Gastroesophageal sphincter (tissue), 4 donors: Measurements from ENCODE around the gene GTF2A1. TPM values are rescaled to one million over a fixed set of nuclear protein-coding genes. Genes with fewer than 3 reads are reported as not detected.
A peak's percentile ranks its signal among the peaks of the same experiment; 100 is the strongest.

ENCODE experiments used
- ATAC-seq: fragments of 150-250 bp; one replicate; pipeline ENCODE4 v1.9.1; 2016; ENCODE audit warnings: mild to moderate bottlenecking, moderate library complexity
- H3K27ac ChIP-seq, 4 donors: fragments of 200-600 bp; sonication (generic) in 3 of 4; 1 replicate in 3 of 4; 2 replicates in 1 of 4; pipeline ENCODE4 v1.5.1; 2016 to 2019
- H3K27me3 ChIP-seq: fragments of 200-600 bp; sonication (generic); one replicate; pipeline ENCODE4 v1.5.1; 2019
- H3K36me3 ChIP-seq, 2 donors: fragments of 200-600 bp; sonication (generic); one replicate each; pipeline ENCODE4 v1.5.1; 2019; ENCODE audit warnings: control low read depth in 1 of 2
- H3K4me1 ChIP-seq, 3 donors: fragments of 200-600 bp; sonication (generic); 1 replicate in 2 of 3; 2 replicates in 1 of 3; pipeline ENCODE4 v1.5.1; 2016 to 2019; ENCODE audit warnings: control low read depth in 2 of 3
- H3K4me3 ChIP-seq, 2 donors: fragments of 200-600 bp; sonication (generic); one replicate each; pipeline ENCODE4 v1.5.1; 2019; ENCODE audit warnings: mild to moderate bottlenecking in 1 of 2, moderate library complexity in 1 of 2
- H3K9me3 ChIP-seq, 3 donors: fragments of 200-600 bp; sonication (generic); one replicate each; pipeline ENCODE4 v1.5.1; 2017 to 2019; ENCODE audit warnings: control low read depth in 2 of 3
- EP300 ChIP-seq: sonication (generic); formaldehyde crosslinking; IDR thresholded peaks from one replicate; pipeline ENCODE4 v1.6.1; 2017; ENCODE audit warnings: antibody characterized with exemption, mild to moderate bottlenecking
- POLR2A ChIP-seq, 2 donors: fragments of 450-650 bp; IDR thresholded peaks; one replicate each; pipeline ENCODE4 v1.6.1; 2017; ENCODE audit warnings: antibody characterized with exemption in 2 of 2, mild to moderate bottlenecking in 2 of 2, moderate library complexity in 1 of 2
- POLR2AphosphoS5 ChIP-seq: sonication (generic); formaldehyde crosslinking; IDR thresholded peaks from one replicate; pipeline ENCODE4 v1.6.1; 2017; ENCODE audit warnings: antibody characterized with exemption
- WGBS, 2 donors: methylation state at CpG; one replicate each; pipeline ENCODE4 v1.1.5; 2018; ENCODE audit warnings: low coverage in 1 of 2; 5-methylcytosine and 5-hydroxymethylcytosine counted together
- total RNA-seq, 4 donors: library from RNA; depleted of rRNA; stranded (reverse); fragments of >200 nt; gene quantifications; one replicate each; pipeline ENCODE4 v1.1.0, GENCODE V29; 2016
- TF ChIP-seq, protein P1 (sequence below), 4 experiments: fragments of 200-600 bp in 2 of 4; fragments of 450-650 bp in 2 of 4; sonication (generic) in 1 of 4; IDR thresholded peaks; one replicate each; pipeline ENCODE4 v1.5.1; 2017 to 2019; ENCODE audit warnings: antibody characterized with exemption in 4 of 4, mild to moderate bottlenecking in 2 of 4, moderate library complexity in 2 of 4

GTF2A1 gene
- total RNA-seq, 4 donors from 2014 or later = 28.0 to 40.0 (median 30.5) TPM

DNA sequence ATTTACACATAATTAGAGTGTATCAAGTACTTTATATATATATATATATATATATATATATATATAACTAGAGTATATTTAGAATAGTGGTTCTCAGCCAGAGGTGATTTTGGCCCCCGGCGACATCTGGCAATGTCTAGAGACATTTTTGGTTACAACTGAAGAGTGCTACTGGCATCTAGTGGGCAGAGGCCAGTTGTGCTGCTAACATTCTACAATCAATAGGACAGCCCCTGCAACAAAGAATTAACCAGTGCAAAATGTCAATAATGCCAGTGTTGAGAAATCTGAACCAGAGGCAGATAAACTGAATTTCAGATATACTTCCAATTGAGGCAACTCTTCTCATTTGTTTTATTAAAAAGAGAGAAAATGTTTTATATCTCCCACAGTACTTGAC lies 8.9 kb downstream of the GTF2A1 start:
- H3K27ac ChIP-seq = no peak overlapping the region
- H3K9me3 ChIP-seq = no peaks in the 10 kb centered on the region
- no peak overlapping the region for H3K4me3 ChIP-seq
- H3K27me3 ChIP-seq = no peaks in the 10 kb centered on the region
- WGBS, 2 donors = 7 to 13% methylated on average over 2 of the region's 2 CpGs
- peaks cover 0 to 42% (median 0%) of the 10 kb centered on the region in 3 donors for H3K4me1 ChIP-seq
- H3K36me3 ChIP-seq = peaks cover 0 to 51% of the 10 kb centered on the region in 2 donors
- ATAC-seq = no peak
- TF ChIP-seq, protein P1, sequence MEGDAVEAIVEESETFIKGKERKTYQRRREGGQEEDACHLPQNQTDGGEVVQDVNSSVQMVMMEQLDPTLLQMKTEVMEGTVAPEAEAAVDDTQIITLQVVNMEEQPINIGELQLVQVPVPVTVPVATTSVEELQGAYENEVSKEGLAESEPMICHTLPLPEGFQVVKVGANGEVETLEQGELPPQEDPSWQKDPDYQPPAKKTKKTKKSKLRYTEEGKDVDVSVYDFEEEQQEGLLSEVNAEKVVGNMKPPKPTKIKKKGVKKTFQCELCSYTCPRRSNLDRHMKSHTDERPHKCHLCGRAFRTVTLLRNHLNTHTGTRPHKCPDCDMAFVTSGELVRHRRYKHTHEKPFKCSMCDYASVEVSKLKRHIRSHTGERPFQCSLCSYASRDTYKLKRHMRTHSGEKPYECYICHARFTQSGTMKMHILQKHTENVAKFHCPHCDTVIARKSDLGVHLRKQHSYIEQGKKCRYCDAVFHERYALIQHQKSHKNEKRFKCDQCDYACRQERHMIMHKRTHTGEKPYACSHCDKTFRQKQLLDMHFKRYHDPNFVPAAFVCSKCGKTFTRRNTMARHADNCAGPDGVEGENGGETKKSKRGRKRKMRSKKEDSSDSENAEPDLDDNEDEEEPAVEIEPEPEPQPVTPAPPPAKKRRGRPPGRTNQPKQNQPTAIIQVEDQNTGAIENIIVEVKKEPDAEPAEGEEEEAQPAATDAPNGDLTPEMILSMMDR (IDR thresholded peaks at IDR 0.05) = peak; percentile 19 to 51 (median 40)
- TF ChIP-seq EP300 (no peak), POLR2AphosphoS5 (no peak), POLR2A (IDR thresholded peaks at IDR 0.05) (no peak)

DNA sequence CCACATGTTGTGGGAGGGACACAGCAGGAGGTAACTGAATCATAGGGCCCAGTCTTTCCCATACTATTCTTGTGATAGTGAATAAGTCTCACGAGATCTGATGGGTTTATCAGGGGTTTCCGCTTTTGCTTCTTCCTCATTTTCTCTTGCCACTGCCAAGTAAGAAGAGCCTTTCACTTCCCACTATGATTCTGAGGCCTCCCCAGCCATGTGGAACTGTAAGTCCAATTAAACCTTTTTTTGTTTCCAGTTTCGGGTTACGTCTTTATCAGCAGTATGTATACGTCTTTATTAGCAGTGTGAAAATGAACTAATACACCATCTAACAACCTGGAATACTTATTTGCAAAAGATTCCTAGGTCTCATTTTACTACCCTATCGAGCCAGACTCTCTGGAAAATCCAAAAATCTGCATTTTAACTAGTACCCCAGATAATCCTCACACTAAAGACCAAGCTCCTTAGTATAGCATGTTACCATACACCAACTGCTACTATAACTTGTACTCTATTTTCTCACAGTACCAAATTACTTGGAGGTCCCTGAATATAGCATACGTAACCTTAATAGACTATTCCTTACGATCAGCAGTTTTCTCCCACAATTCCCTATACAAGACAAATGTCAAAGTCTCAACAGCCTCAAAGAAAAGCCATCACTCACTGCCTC lies 11.5 kb downstream of the GTF2A1 start:
- no peaks in the 10 kb centered on the region for H3K27me3 ChIP-seq
- no peak overlapping the region for H3K4me3 ChIP-seq
- no peak for ATAC-seq
- H3K4me1 ChIP-seq = peaks cover 0 to 48% (median 0%) of the 10 kb centered on the region in 3 donors
- no peaks in the 10 kb centered on the region for H3K9me3 ChIP-seq
- no peak overlapping the region for H3K27ac ChIP-seq
- 66 to 79% methylated on average over 8 of the region's 8 CpGs for WGBS, 2 donors
- peaks cover 0 to 32% of the 10 kb centered on the region in 2 donors for H3K36me3 ChIP-seq
- TF ChIP-seq POLR2AphosphoS5 = no peak
- TF ChIP-seq EP300 = no peak
- no peak for TF ChIP-seq POLR2A (IDR thresholded peaks at IDR 0.05)
- TF ChIP-seq, protein P1 (IDR thresholded peaks at IDR 0.05) = no peak

DNA sequence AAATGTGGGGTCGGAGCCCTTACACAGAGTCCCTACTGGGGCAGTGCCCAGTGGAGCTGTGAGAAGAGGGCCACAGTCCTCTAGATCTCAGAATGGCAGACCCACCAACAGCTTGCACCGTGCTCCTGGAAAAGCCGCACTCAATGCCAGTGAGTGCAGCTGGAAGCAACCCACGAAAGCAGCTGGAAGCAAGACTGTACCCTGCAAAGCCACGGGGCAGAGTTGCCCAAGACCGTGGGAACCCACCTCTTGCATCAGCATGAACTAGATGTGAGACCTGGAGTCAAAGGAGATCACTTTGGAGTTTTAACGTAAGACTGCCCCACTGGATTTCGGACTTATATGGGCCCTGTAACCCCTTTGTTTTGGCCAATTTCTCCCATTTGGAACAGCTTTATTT lies 12.3 kb downstream of the GTF2A1 start:
- peaks cover 0 to 30% of the 10 kb centered on the region in 2 donors for H3K36me3 ChIP-seq
- no peak for ATAC-seq
- H3K4me3 ChIP-seq = no peak overlapping the region
- TF ChIP-seq, protein P1 (IDR thresholded peaks at IDR 0.05) = no peak
- TF ChIP-seq POLR2A (IDR thresholded peaks at IDR 0.05) = no peak
- TF ChIP-seq POLR2AphosphoS5 = no peak
- no peak for TF ChIP-seq EP300
- H3K9me3 ChIP-seq = no peaks in the 10 kb centered on the region
- 85 to 100% methylated on average over 1 to 7 of the region's 8 CpGs for WGBS, 2 donors
- no peaks in the 10 kb centered on the region for H3K27me3 ChIP-seq
- peaks cover 0 to 48% (median 0%) of the 10 kb centered on the region in 3 donors for H3K4me1 ChIP-seq
- H3K27ac ChIP-seq = no peak overlapping the region

DNA sequence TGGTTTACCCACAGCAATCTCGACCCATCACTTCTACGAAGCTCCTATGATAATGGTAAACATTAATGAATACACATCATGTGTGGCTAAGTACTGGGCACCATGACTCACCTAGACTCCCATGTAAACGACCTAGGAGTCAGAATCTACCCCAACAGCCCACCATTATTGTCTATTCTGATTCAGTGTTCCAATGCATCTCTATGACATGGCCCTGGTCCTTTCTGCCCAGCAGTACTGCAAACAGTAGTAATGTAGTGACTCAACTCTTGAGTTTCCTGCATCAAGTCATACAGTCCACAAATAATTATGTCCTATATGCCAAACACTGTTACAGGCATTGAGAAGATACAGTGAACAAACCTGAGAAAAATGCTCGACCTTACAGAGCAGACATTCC lies 14.6 kb downstream of the GTF2A1 start:
- 76 to 81% methylated on average over 4 of the region's 4 CpGs for WGBS, 2 donors
- no peak overlapping the region for H3K4me3 ChIP-seq
- no peak for ATAC-seq
- H3K27me3 ChIP-seq = no peaks in the 10 kb centered on the region
- no peaks in the 10 kb centered on the region for H3K9me3 ChIP-seq
- TF ChIP-seq, protein P1 (IDR thresholded peaks at IDR 0.05) = no peak
- no peak for TF ChIP-seq POLR2A (IDR thresholded peaks at IDR 0.05)
- no peak for TF ChIP-seq POLR2AphosphoS5
- H3K36me3 ChIP-seq = peaks cover 2 to 48% of the 10 kb centered on the region in 2 donors
- H3K4me1 ChIP-seq = peaks cover 0 to 37% (median 0%) of the 10 kb centered on the region in 3 donors
- no peak overlapping the region for H3K27ac ChIP-seq

DNA sequence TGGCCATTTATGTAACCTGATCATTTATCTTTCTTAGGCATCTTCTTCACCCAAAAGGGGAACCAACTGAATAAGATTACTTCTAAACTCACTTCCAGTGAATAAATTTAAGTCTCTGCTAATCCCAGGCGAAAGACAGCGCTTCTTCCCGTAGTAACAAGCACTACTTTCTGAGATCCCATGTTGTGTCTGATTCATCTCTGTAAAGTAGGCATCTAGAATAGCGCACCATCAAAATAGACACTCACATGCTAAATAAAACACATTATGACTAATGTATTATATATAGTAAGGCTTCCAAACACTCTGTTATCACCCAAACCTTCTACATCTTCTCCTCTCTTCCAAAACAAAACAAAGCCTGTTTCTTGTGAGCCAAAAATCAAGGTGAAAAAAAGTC lies 15.1 kb downstream of the GTF2A1 start:
- Histone ChIP-seq H3K4me3 (no peak overlapping the region), H3K36me3 (peaks cover 6 to 52% of the 10 kb centered on the region in 2 donors), H3K27ac (no peak overlapping the region), H3K27me3 (no peaks in the 10 kb centered on the region), H3K4me1 (peaks cover 0 to 34% (median 0%) of the 10 kb centered on the region in 3 donors), H3K9me3 (no peaks in the 10 kb centered on the region)
- WGBS, 2 donors = 81% methylated on average over 4 of the region's 4 CpGs; no CpG with 5 or more reads in 1 of the 2 donors
- TF ChIP-seq EP300 = no peak
- TF ChIP-seq POLR2A (IDR thresholded peaks at IDR 0.05) = no peak
- TF ChIP-seq, protein P1 (IDR thresholded peaks at IDR 0.05) = no peak
- TF ChIP-seq POLR2AphosphoS5 = no peak
- ATAC-seq = no peak
